HG03066 (cell line): ENCODE measurements around the gene HAO2.
"Not testable (repeated sequence)": the region's sequence is repeated elsewhere in the genome, so short reads cannot be mapped to it uniquely, and the experiment has no call there.

ENCODE experiments used
- ATAC-seq: cut with Tn5 transposase; IDR thresholded peaks from one replicate; pipeline ENCODE4 v1.9.1; 2021; ENCODE audit warnings: low read depth; ENCODE audit not compliant: unreplicated experiment

The HAO2 gene

DNA sequence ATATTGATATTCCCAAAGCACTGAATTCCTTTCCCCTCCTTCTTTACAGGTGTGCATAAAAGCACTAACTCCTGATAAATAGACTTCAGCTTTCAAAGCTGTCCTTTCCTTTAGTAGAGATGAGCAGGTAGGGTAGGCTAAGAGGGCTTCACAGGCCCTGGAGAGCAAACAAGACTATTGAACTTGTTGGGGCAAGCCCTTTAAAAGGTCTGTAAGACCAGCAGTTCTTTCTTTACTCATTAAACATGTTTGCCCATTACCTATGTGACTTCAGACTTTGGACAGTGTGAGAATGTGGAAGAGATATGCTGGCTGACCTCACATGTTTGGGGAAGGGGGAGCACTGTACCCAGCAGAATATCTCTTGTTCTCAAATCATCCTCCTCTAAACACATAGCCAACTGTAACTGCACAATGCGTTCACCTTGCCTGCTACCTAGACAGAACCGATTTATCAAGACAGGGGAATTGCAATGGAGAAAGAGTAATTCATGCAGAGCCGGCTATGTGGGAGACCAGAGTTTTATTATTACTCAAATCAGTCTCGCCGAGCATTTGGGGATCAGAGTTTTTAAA is 27.1 kb upstream of the HAO2 start:
- ATAC-seq = no peak

DNA sequence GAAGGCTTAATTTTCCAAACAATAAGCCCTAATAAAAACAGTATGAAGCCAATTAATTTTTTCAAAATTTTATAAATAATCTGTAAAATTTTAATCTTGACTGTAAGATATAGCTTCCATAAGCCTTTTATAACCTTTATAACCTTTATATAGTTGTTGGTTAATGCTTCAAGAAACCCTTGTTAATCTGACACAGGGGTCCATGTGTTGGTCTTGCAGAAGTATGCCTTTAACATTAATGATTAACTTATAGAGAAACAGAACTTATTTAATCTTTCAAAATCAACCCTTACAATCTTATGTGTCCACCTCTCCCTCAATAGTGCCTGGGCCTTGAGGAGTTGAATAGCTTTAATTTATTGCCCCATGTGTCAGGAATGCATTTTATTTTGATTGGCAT is 23.2 kb upstream of the HAO2 start:
- ATAC-seq = no peak

DNA sequence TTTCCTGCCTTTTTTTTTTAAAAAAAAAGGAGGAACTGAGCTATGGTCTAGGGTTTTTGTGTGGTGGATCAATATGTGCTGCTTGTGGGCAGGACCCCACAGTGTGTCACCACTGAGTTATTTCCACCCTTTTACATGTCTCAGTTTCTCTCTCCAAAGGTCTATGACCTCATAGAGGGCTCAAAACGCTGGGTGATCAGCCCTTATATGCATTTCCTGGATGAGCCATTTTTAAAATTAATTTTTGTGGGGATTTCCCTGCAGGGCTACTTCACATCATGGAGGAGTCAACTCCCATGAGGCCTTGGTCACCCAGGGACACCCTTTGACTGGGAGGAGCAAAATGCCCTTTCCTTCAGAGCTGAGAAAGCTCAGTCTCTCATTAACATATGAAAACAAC is 20.7 kb upstream of the HAO2 start:
- peak; percentile 60 for ATAC-seq

DNA sequence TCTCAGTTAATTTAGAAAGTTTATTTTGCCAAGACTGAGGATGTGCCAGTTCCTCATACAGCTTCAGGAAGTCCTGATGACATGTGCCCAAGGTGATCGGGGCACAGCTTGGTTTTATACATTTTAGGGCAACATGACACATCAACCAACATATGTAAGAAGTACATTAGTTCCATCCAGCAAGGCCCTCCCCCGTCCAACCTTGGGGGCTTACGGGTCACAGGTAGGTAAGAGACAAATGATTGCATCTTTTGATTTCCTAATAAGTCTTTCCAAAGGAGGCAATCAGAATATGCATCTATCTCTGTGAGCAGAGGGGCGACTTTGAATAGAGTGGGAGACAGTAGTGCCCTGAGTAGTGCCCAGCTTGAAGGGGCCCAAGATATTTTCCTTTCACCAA is 19.6 kb upstream of the HAO2 start:
- ATAC-seq = no peak

DNA sequence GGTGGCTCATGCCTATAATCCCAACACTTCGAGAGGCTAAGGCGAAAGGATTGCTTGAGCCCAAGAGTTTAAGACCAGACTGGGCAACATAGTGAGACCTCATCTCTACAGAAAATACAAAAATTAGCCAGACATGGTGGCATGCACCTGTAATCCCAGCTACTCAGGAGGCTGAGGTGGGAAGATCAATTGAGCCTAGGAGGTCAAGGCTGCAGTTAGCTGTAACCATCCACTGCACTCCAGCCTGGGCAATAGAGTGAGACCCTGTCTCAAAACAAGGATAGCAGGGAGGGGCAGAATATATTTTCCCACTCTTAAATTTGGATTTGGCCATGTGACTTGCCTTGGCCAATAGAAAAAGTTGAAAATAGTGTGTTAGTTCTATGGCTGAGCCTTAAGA is 17.7 kb upstream of the HAO2 start:
- ATAC-seq = not testable (repeated sequence)

DNA sequence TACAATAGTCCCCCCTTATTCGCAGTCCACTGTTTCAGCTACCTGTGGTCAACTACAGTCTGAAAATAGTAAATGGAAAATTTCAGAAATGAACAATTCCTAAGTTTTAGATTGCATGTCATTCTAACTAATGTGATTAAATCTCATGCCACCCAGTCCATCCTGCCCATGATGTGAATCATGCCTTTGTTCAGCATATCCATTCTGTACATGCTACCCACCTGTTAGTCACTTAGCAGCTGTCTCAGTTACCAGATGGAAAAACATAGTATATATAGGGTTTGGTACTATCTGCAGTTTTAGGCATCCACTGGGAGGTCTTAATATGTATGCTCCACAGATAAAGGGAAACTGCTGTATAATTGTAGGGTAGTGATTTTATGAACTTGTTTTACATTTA is 16.6 kb upstream of the HAO2 start:
- no peak for ATAC-seq

DNA sequence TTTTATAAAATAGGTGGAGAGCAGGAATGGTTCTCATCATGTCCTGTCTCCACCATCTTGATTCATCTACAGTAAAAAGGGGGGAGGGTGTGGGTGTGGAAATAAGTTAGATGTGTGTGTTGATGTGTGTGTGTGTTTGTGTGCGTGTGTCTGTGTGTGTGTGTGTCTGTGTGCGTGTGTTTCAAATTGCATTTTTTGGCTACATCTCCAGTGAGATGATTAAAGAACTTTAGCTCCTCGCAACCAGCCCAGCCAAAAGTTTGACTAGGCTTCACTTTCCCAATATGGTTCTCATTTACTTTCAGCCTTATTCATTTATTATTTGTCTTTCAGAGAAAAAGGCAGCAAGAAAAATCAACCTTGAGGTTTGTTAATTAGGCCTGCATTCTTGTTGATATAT is 14.7 kb upstream of the HAO2 start:
- ATAC-seq = no peak

DNA sequence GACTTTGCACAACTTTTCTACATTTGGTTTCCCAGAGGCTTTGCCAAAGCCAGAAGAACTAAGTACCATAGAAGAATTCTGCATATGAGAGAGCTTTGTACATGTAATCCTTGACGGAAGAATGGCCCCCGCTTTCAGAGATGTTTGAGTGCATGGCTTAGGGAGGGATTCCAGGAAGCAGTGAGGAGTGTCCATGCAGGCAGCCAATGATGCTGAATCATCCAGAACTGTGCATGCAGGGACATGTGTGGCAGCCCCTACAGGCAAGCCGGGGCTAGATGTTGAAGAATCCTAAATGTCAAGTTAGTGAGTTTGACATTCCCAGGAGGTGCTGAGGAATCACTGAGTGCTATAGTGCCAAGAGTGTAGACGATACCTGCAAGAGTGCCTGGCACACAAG is 9.9 kb upstream of the HAO2 start:
- no peak for ATAC-seq

DNA sequence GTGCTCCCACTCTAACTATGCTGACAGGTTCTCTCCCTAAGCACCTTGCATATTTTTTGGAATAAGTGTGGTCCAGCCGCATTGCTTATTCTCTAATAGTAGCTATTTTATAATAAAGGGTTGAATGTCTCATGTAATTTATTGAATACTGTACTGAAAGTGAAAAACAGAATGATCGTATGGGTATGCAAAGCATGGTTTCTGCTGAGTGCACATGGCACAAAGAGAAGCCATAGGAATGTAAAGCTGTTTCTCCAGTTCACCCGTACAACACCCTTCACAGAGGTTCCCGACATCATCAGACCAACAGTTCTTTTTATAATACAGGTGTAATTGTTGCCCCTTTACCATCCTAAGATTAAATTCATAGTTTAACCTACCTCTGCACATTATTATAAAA is 8.9 kb upstream of the HAO2 start:
- ATAC-seq = no peak

DNA sequence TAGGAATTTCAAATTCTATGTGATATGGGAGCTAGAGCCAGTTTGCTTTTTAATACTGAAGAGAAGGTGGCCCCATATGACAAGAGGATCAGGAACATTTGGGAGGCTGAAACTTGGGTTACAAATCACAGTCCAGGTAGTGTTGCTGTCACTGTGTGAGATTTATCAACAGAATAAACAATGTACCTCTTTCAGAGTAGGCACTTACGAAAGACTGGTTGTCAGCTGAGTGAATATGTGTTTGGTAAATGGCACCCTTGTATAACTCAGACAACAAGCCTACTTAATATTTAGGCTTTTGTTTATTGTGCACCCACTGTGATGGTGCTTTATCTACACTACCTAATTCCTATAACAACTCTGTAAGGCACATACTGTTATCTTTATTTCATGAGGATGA is 7.4 kb upstream of the HAO2 start:
- no peak for ATAC-seq

DNA sequence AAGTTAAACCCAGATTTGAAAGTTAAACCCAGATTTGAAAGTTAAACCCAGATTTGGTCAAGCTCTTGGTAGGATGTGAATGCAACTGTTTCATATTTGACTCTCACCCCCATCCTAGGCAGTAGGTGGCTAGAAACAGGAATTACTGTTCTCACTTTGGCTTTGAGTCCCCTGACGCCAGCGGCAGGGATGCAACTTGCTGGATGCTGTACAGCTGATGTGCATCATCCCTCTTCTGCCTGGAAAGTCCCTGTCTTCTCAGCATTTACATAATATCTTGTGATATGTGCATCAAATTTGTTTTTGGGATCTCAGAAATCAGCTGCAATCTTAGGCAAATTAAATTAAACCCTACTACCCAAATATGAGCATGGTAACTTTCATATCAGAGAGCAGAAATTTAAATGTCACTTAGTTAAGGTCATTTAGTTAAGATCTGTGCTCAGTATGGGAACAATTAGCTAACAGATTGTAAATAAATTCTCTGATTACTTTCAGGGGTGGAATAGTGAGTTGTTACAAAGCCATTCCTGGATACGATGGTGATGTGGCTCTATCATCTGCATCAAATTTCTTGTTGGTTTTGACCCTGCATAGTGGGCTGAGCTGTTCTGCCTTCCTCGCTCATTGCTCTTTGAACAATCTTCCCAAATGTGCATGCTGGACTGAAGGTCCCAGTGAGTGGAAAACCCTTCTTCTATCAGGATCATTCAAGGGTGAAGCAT is 6.8 kb upstream of the HAO2 start:
- no peak for ATAC-seq

DNA sequence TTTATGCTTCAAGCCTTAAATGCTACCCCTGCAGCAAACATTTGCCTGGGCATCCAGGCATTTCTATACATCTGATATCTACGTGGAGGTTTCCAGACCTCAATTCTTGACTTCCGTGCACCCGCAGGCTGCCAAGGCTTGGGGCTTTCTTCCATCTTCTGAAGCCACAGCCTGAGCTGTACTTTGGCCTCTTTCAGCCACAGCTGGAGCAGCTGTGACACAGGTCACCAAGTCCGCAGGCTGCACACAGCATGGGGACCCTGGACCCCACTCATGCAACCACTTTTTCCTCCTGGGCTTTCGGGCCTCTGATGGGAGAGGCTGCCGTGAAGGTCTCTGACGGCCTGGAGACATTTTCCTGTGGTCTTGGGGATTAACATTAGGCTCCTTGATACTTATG is 5.4 kb upstream of the HAO2 start:
- no peak for ATAC-seq

DNA sequence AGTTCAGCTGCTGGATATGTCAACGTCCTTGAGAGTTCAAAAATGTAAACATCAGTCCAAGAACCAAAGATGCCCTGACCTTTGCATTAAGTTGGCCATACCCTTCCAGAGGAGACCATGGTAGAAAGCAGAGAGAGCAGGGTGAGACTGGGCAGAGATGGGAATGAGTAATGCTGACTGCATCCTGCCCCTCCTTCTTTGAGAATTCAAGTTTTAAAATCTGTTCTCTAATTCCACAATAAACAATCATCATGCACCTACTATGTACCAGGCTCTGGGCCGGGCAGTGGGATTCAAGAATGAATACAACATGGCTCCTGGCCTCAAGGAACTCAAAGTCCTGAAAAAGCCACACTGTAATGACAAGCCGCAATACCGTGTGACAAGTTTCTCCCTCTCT is 3.9 kb upstream of the HAO2 start:
- no peak for ATAC-seq

DNA sequence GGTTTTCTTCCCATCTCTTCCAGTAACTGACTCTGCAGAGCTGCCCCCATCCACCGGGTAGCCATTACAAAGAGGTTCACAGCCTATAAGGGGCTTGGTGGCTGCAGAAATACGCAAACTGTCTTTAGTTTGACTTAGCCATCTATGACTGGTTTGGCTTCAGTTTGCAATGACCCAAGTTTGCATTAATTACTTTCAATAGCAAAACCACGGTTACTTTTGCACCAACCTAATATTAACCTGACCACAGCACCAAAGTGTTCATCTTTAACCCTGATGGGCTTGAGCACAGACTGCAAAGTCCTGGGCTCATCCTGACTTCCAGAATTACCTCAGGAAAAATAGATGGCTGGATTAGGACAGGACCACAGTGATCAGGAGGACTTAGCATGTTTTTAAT is 2.2 kb upstream of the HAO2 start:
- peak; percentile 61 for ATAC-seq

DNA sequence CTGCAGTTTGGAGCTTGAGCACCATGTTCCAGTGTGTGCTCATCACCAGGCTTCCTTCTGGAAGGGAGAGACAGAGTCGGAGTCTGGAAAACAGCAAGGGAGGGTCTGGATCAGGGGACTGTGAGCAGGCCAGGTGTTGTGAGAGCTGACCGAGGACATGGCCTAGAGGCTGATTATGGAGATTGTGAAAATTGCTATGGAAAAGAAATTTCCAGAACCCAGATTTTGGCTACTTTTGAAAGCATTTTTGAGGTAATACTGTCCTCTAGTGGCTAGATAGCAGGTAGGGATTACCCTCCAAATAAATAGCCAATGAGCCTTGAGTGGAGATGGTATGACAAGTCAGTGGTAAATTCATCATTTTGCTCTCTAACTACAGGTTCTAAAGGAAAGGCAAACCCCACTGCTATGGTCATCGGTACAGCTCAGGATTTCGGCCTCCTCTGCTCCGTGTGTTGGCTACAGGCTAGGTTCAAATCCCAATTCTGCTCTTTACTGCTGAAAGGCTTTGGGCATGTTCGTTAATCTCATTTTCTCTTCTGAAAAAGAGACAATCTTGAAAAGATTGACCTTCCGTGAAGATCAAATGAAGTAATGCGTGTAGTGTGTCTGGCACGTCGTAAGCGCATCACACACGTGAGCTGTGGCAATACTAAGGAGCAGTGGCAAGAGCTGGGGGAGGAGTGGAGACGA is 1.0 kb upstream of the HAO2 start:
- ATAC-seq = no peak

DNA sequence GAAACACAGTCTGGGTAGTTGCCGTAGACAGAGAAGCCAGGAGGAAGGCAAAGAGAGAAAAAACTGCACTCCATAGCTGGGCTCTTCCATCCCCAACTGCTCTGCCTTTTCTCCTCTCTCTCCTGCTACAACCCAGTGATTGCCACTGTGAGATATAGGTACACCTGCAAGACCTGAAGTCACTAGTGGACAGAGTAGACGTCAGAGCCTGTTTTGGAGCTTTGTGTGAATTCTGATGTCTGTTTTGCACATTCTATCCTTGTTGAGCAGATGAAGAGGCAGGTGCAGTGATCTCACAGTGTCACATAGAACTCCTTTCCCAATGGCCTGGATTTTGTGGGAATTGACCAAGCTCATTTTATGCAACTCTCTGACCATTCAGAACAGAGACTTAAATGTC is 2.2 kb downstream of the HAO2 start:
- no peak for ATAC-seq

DNA sequence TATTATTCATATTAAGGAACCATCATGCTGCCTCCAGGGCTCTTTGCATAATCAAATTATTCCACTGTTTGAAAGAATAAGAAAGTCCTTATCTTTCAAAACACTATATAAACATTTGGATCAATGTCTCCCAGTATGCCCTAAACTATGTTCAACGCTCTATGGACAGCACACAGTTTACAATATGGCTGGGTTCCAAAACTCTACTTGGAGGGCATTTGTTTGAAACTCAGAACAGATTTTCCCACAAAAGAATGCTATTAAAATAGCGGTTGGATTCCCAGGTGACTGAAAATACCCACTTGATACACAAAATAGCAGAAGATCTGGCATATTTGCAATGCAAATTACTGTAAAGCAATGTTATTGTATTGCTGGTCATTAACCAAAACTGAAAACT is 3.2 kb downstream of the HAO2 start:
- ATAC-seq = no peak

DNA sequence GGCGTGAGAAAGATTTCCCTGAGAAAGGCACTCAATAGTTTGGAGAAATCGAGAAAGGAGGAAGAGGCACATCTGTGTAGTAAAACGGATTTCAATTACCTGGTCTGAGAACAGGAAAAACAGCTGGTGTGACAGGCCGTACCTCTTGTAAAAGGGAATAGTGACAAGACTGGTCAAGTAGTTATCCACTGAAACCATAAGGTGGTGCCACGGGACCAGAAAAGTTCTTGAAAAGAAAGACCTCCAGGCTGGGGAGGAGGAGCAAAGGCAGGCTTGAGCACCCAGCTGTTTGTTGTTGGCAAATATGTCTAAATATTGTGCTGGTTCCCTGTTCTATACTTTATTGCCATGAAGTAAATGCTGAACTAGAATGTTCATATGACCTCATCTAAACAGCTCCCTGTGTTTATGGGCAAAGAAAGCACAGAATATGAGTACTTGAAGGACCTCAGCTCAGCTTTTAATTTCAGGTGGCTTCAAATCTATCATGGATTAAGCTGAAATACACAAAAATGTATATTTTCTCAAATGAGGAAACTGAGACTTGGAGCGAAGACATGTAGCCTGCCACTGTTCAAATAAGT is 4.0 kb downstream of the HAO2 start:
- ATAC-seq = no peak

DNA sequence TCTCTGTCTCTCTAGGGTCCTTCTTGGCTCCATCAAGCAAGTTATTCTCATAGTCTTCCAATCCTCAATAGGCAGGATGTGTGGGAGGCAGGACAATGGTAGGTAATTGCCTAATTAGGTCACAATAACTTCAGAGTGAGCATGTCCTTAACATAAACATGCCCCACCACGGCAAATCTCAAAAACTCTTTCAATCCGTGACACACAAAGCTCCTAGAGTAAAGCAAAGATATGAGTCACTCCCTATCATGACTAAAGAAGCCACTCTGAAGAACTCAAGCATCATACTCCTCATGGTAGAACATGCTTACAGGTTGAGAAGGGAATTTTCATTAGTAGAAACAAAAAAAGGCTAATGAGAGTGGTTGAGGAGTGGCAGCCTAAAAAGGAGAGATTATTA is 4.9 kb downstream of the HAO2 start:
- ATAC-seq = no peak

DNA sequence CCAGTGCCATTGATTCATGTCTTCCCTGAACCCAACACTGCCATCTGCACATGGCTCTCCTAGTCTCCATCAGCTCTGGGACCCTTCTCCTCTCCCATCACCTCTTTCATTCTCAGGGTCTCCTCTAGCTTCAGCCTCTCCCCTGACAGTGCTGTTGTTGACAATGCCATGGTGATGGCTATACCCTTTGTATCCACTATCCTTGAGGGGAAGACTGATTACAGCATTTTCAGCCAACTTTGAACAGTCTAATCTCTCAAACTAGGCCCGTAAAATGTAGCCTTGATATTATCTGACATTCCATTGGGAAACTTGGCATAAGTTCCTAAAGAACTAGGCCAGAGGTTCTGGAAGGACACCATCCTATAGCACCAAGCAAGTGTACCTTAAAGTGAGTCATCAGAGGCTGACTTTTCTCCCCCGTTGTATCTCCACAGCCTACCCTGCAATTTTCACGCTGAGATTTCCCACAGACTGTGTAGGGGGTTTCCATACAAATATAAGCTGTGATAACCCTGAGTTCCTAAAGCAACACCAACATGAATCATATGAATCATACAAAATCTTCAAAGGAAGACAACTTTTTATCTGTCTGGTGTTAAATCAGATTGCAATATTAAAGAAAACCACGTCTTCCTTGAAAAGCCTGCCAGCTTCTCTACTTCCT is 5.8 kb downstream of the HAO2 start:
- no peak for ATAC-seq

DNA sequence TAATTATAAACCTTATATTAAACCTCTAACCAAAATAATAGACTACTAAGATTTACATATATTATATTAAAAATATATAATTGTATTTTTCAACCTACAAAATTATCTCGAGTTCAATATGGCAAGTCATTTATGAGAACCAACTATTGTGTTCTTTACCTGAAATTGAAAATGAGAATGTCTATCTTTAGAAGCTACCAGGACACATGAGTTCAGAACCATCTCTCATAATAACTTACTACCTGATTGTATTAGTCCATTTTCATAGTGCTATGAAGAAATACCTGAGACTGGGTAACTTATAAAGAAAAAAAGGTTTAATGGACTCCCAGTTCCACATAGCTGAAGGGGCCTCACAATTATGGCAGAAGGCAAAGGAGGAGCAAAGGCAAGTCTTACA is 6.8 kb downstream of the HAO2 start:
- no peak for ATAC-seq
